PFSK-1 (cell line): Measurements from ENCODE around the gene FAM181A.

Source experiments
- POLR2AphosphoS5 ChIP-seq: IDR thresholded peaks from 2 replicates; pipeline ENCODE4 v1.6.1; 2012; ENCODE audit warnings: low read depth, mild to moderate bottlenecking, control low read depth, low read length, moderate library complexity
- REST ChIP-seq, 2 experiments: IDR thresholded peaks; 2 replicates each; pipeline versions ENCODE4 v1.6.1 to v1.8.0; 2011 to 2012; ENCODE audit warnings: low read depth in 2 of 2, low read length in 2 of 2, control low read depth in 1 of 2, inconsistent platforms in 1 of 2, mild to moderate bottlenecking in 1 of 2, moderate library complexity in 1 of 2; ENCODE audit not compliant: insufficient read depth in 1 of 2

DNA sequence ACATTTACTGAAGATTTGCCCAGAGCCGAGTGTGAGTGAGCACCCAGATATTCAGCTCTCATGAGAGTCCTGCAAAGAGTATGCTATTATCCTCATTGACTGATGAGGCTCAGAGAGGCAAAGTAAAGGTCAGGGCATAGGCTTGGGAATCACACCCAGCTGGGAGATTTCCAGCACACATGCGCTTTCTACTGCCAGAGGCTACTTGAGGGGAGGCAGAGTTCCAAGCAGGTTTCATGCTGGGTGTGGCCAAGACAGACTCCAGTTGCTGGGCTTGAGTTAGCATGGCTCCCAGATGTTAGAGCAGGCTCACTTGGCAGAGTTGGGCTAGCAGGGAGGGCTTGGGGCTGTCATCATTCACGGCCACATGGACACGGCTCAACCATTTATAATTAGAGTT, 14.4 kb upstream of the FAM181A start:
- TF ChIP-seq REST (IDR thresholded peaks at IDR 0.05; ENCODE audit: insufficient read depth in 1 of 2, low read depth in 2 of 2, low read length in 2 of 2) (no peak), POLR2AphosphoS5 (no peak)
